Lower leg skin (tissue), 4 donors: ENCODE data around the gene EPO. TPM values are rescaled to one million over a fixed set of nuclear protein-coding genes. Genes with fewer than 3 reads are reported as not detected.

Experiments used
- DNase-seq, 2 donors: peaks; one replicate each; pipeline ENCODE4 v3.0.0-alpha.2; 2019; ENCODE audit warnings: low spot score in 2 of 2
- H3K4me3 ChIP-seq: fragments of 200-600 bp; sonication (generic); 2 replicates; pipeline ENCODE4 v1.5.1; 2017; ENCODE audit warnings: mild to moderate bottlenecking, low read depth; ENCODE audit not compliant: poor library complexity, severe bottlenecking
- POLR2A ChIP-seq, 2 donors: fragments of 450-650 bp; IDR thresholded peaks; one replicate each; pipeline ENCODE4 v1.6.1; 2016 to 2017; ENCODE audit warnings: antibody characterized with exemption in 2 of 2, mild to moderate bottlenecking in 1 of 2, moderate library complexity in 1 of 2
- WGBS, 2 donors: methylation state at CpG; one replicate each; pipeline ENCODE4 v1.1.5; 2018; 5-methylcytosine and 5-hydroxymethylcytosine counted together
- intact Hi-C: fragments of 100-400 bp; cut with DNase I; formaldehyde crosslinking; loops from one replicate; pipeline ENCODE4 v1.15.0; 2023; ENCODE audit warnings: low total_unique reads
- total RNA-seq, 4 donors: library from RNA; depleted of rRNA; stranded (reverse); fragments of >200 nt; gene quantifications; one replicate each; pipeline ENCODE4 v1.1.0, GENCODE V29; 2016
- TF ChIP-seq, protein P1 (sequence below), 3 donors: fragments of 450-650 bp; IDR thresholded peaks; one replicate each; pipeline ENCODE4 v1.5.1; 2016; ENCODE audit warnings: antibody characterized with exemption in 3 of 3, mild to moderate bottlenecking in 3 of 3, moderate library complexity in 2 of 3

EPO gene
- total RNA-seq, 4 donors from 2014 or later, result 0.17 to 0.25 TPM; not detected in 2

DNA sequence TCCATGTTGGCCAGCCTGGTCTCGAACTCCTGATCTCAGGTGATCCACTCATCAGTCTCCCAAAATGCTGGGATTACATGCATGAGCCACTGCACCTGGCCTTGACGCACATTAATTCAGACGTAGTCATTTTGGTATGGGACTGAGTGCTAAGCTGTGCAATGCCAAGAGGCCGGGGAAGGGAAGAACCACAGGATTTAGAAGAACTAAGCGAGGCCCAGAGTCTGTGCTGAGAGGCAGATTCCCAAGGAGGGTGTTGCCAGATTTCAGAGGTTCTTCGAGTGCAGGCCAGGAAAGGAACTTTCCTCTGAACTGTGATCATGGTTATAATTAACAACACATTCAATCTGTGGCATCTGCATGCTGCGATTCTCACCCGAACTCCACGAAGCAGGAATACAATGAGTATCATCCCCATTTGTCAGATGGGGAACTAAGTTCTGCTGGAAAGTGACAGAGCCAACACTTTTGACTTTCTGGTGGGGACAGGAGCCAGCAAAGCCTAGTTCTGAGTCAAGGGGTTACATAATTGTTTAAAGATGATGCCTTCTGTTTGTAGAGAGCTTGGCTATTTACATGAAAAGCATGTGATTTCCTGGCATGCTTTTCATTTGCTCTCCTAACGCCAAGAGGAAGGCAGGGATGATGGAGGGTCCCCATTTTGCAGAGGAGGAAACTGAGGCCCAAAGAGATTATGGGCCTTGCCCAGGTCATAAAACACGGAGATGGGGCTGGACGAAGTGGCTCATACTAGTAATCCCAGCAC, 6.9 kb downstream of the EPO start:
- 38 to 53% methylated on average over 12 of the region's 12 CpGs for WGBS, 2 donors
- intact Hi-C loops, result no loop called here
- H3K4me3 ChIP-seq, result no peak overlapping the region
- TF ChIP-seq, protein P1, sequence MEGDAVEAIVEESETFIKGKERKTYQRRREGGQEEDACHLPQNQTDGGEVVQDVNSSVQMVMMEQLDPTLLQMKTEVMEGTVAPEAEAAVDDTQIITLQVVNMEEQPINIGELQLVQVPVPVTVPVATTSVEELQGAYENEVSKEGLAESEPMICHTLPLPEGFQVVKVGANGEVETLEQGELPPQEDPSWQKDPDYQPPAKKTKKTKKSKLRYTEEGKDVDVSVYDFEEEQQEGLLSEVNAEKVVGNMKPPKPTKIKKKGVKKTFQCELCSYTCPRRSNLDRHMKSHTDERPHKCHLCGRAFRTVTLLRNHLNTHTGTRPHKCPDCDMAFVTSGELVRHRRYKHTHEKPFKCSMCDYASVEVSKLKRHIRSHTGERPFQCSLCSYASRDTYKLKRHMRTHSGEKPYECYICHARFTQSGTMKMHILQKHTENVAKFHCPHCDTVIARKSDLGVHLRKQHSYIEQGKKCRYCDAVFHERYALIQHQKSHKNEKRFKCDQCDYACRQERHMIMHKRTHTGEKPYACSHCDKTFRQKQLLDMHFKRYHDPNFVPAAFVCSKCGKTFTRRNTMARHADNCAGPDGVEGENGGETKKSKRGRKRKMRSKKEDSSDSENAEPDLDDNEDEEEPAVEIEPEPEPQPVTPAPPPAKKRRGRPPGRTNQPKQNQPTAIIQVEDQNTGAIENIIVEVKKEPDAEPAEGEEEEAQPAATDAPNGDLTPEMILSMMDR (IDR thresholded peaks at IDR 0.05), result no peak
- no peak for TF ChIP-seq POLR2A (IDR thresholded peaks at IDR 0.05)
- no peak for DNase-seq

DNA sequence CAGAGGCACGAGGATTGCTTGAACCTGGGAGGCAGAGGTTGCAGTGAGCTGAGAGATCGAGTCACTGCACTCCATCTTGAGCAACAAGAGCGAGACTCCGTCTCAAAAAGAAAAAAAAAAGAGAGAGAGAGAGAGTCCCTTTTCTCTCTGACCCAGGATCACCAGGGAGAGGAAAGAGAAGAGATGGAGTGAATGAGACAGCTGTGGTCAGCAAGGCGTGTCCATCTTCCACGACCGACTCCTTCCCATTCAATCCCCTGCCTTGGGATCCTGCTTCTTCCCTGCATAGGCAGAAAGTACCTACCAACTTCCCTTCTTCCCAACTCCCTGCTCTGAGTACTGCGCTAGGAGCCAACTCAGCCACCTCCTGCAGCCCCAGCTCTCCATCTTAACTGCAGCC, 7.9 kb downstream of the EPO start:
- 88% methylated on average over 8 of the region's 8 CpGs for WGBS, 2 donors
- no peak for TF ChIP-seq POLR2A (IDR thresholded peaks at IDR 0.05)
- TF ChIP-seq, protein P1 (IDR thresholded peaks at IDR 0.05), result no peak
- intact Hi-C loops, result no loop called here
- no peak overlapping the region for H3K4me3 ChIP-seq
- no peak for DNase-seq

DNA sequence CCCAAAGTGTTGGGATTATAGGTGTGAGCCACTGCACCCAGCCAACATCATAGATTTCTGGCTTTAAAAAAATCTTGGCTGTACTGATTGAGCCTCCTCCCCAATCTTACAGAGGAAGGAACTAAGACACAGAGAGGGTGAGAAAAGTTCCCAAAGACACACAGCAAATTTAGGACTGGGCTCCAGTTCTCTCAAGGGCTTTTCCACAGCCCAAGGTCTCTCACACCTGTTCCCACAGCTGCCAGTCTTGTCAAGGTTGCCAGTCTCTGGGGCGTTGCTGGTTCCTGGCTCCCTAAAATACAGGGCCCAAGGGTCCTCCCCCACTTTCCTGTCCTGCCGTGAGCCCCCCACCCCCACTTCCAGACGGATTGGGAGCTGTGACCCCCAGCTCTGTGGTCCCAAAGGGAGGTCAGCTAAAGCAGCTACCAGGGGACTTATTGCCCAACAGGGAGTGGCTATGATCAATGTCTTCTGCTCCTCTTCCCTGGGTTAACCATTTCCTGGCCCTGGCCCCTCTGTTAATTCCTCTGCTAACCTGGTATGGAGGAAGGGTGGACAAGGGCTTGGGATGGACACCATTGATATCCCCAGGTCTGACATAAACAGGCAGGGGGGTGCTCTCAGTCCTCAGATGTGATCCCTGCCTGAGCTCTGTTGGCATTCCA, 10.0 kb downstream of the EPO start:
- intact Hi-C loops, result no loop called here
- whole genome bisulfite sequencing, 2 donors, result 27 to 43% methylated on average over 3 of the region's 3 CpGs
- no peak for DNase-seq
- no peak overlapping the region for H3K4me3 ChIP-seq
- TF ChIP-seq POLR2A (IDR thresholded peaks at IDR 0.05), result no peak
- TF ChIP-seq, protein P1 (IDR thresholded peaks at IDR 0.05), result no peak

DNA sequence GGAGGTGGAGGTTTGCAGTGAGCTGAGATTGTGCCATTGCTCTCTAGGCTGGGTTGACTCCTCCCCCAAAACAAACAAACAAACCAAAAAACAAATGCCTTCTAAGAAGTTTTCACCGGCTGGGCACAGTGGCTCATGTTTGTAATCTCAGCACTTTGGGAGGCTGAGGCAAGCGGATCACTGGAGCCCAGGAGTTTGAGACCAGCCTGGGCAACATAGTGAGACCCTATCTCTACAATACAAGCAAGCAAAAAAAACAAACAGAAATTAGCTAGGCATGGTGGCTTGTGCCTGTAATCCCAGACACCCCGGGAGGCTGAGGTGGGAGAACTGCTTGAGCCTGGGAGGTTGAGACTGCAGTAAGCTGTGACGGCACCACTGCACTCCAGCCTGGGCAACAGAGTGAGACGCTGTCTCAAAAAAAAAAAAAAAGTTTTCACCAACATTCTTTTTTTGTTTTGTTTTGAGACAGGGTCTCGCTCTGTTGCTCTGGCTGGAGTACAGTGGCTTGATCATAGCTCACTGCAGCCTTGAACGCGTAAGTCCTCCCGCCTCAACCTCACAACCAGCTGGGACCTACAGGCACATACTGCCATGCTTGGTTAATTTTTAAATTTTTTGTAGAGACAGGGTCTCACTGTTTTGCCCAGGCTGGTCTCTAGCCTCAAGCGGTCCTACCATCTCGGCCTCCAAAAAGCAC, 11.8 kb downstream of the EPO start:
- no peak overlapping the region for H3K4me3 ChIP-seq
- DNase-seq, result no peak
- intact Hi-C loops, result no loop called here
- WGBS, 2 donors, result 90% methylated on average over 11 of the region's 11 CpGs
- no peak for TF ChIP-seq POLR2A (IDR thresholded peaks at IDR 0.05)
- TF ChIP-seq, protein P1 (IDR thresholded peaks at IDR 0.05), result no peak

DNA sequence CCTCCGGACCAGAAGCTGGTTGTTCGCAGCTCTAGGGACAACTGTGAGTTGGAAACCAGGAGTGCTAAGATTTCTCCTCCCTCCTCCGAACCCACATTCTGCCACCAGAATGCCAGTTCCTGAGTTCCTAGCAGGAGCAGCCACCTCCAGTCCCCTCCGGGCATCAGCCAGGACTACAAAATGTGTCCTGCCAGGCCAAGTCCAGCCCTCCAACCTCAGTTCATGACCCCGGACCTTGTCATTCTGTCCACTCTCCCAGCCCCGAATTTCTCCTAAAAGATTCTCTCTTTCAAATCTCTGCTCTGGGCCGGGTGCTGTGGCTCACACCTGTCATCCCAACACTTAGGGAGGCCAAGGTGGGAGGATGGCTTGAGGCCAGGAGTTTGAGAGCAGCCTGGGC, 15.5 kb downstream of the EPO start:
- 85 to 94% methylated on average over 3 to 7 of the region's 7 CpGs for WGBS, 2 donors
- DNase-seq, result no peak
- TF ChIP-seq, protein P1 (IDR thresholded peaks at IDR 0.05), result no peak
- no peak for TF ChIP-seq POLR2A (IDR thresholded peaks at IDR 0.05)
- intact Hi-C loops, result no loop called here
- H3K4me3 ChIP-seq, result no peak overlapping the region
